Measurements from ENCODE around the gene NATD1. TPM values are rescaled to one million over a fixed set of nuclear protein-coding genes. Genes with fewer than 3 reads are reported as not detected.

Gene NATD1
- total and polyA plus RNA-seq, 10 of the 15 experiments (the other 5 are each of a cell fraction or from before 2014, with no cell fraction given): 0.02 to 0.33 (median 0.15) TPM

DNA sequence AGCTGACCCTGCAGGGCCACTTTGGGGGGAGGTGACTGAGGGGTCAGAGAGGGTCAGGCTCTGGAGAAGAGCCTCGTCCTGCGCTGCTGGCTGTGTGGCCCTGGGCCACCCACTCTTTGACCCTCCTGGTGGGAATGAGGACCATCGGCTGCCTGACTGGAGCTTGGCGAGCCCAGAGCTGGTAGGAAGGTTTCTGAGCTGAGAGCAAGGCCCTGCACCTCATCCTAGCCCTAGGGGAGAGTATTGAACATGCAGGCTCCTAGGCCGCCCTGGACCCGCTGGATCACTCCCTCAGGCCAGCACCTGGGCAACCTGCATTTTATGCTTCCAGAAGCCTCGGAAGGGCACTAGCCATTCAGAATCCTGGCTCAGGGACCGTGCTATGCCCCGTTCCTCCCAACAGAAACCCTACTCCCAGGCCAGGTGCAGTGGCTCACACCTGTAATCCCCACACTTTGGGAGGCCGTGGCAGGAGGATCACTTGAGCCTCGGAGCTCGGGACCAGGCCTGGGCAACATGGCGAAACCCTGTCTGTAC lies 45.8 kb upstream of the NATD1 start (continued):
- no peak for TF ChIP-seq RCOR1 (conservative IDR thresholded peaks at IDR 0.05; ENCODE audit: low read depth, low read length)
- TF ChIP-seq, protein P1, sequence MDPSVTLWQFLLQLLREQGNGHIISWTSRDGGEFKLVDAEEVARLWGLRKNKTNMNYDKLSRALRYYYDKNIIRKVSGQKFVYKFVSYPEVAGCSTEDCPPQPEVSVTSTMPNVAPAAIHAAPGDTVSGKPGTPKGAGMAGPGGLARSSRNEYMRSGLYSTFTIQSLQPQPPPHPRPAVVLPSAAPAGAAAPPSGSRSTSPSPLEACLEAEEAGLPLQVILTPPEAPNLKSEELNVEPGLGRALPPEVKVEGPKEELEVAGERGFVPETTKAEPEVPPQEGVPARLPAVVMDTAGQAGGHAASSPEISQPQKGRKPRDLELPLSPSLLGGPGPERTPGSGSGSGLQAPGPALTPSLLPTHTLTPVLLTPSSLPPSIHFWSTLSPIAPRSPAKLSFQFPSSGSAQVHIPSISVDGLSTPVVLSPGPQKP (IDR thresholded peaks at IDR 0.05; ENCODE audit: low read depth, low read length): no peak

DNA sequence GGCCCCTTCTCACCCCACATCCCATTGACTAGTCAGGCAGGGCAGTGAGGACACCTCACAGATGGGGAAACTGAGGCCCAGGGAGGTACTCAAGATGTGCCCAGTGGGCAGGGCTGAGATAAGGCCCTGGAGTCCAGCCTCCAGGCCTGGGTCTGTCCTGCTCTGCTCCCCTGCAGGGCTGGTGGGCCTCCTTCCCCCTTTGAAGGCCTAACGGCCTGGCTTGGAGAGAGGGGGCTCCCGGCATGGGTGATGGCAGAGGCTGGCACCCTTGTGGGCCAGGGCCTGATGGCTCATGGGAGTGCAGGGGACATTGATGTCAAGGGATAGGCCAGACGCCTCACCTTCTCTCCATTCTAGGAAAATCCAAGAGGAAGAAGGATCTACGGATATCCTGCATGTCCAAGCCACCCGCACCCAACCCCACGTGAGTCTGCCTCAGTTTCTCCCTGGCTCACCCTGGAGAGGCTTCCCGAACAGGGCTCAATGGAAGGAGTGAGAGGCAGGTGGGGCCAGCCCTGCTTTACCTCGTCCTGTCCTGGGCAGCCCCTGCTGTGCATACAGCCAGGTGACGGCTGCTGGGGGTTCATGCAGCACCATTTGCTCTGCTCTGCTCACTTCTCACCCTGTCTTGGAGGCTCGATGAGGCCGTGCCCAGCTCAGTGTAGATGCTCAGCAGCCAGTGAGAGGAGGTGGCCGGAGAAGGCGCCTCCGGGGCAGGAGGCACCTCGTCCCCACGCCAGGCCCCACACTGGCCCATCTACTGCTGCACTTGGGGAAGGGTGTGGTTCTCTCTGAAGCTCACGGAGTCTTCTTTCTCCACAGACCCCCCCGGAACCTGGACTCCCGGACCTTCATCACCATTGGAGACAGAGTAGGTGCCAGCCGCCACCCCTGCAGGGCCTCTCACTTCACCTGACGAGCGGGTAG lies 45.1 kb upstream of the NATD1 start:
- Histone ChIP-seq H3K4me1 (ENCODE audit: control insufficient read depth, insufficient read depth, low read length) (no peaks in the 10 kb centered on the region), H3K4me3 (no peak overlapping the region), H3K9ac (ENCODE audit: control insufficient read depth, insufficient read depth, low read length) (no peak overlapping the region), H3K9me3 (replicated peaks; ENCODE audit: control insufficient read depth, insufficient read depth, low read length) (no peaks in the 10 kb centered on the region; the same call in 2 of the 3 replicates), H3K27ac (ENCODE audit: control insufficient read depth, insufficient read depth) (no peak overlapping the region), H3K79me2 (ENCODE audit: control insufficient read depth, insufficient read depth, low read length) (no peaks in the 10 kb centered on the region; the same call in 1 of the 2 replicates), H4K20me1 (ENCODE audit: control insufficient read depth, insufficient read depth) (peaks cover 4% of the 10 kb centered on the region; the same call in 1 of the 2 replicates), H3K36me3 (ENCODE audit: control insufficient read depth in 2 of 2, insufficient read depth in 2 of 2, low read length in 1 of 2) (peaks cover 3 to 17% of the 10 kb centered on the region in 2 experiments; a peak in 2 of 4 replicates), H3K4me2 (ENCODE audit: control insufficient read depth, insufficient read depth) (no peak overlapping the region), H3K27me3 (replicated peaks in 1 of 2; ENCODE audit: control insufficient read depth in 2 of 2, insufficient read depth in 2 of 2, low read length in 1 of 2) (no peaks in the 10 kb centered on the region), H2AFZ (ENCODE audit: control insufficient read depth, low read depth, low read length) (no peak overlapping the region)
- 52% methylated on average over 22 of the region's 22 CpGs for WGBS (ENCODE audit: insufficient coverage, insufficient replicate concordance, low lambda C conversion rate, missing lambda C conversion rate)
- DNase-seq (ENCODE audit: low read depth, low spot score) (no peak), FAIRE-seq (no peak), ATAC-seq (no peak)
- intact Hi-C loops (cut with micrococcal nuclease; ENCODE audit: unreplicated experiment): no loop called here
- CTCF ChIA-PET: no interaction called here
- BruUV-seq (replicated peaks): no TSS peak
- in situ Hi-C loops (cut with MboI): loop anchor here (10.0 kb wide), 2 partner anchors 876 to 1006 kb away; no protein-coding TSS in a partner anchor
- RAD21 ChIA-PET (ENCODE audit: unreplicated experiment): no interaction called here
- TF ChIP-seq RUNX3 (IDR thresholded peaks at IDR 0.05; ENCODE audit: low read length): no peak
- no peak for TF ChIP-seq NFYA (IDR thresholded peaks at IDR 0.05; ENCODE audit: borderline replicate concordance, low read depth, low read length)
- TF ChIP-seq IRF4 (IDR thresholded peaks at IDR 0.05; ENCODE audit: low read depth, low read length): no peak
- no peak for TF ChIP-seq BHLHE40 (IDR thresholded peaks at IDR 0.05; ENCODE audit: borderline replicate concordance in 1 of 2, low read depth in 2 of 2, low read length in 1 of 2)
- TF ChIP-seq SP1 (IDR thresholded peaks at IDR 0.05; ENCODE audit: low read depth, low read length): no peak
- no peak for TF ChIP-seq PML (IDR thresholded peaks at IDR 0.05; ENCODE audit: low read length)
- no peak for TF ChIP-seq CHD2 (IDR thresholded peaks at IDR 0.05; ENCODE audit: borderline replicate concordance, low read depth, low read length)
- SMC1A ChIA-PET (ENCODE audit: uncharacterized antibody, unreplicated experiment): no interaction called here
- POLR2A ChIA-PET: interaction anchor here (0.6 kb wide), 1 partner anchor 253 kb away, joined by 3 read pairs; no protein-coding TSS in a partner anchor
